NCI-H345 treated with DMSO at 0.1 percent for 48 hours (cell line): ENCODE data around the gene MYOC.
"Not testable (repeated sequence)": the region's sequence is repeated elsewhere in the genome, so short reads cannot be mapped to it uniquely, and the experiment has no call there.

ENCODE experiments used
- DNase-seq: peaks from one replicate; lab custom pipeline; 2025; ENCODE audit not compliant: unreplicated experiment; lab: John Stamatoyannopoulos, UW

MYOC gene

DNA sequence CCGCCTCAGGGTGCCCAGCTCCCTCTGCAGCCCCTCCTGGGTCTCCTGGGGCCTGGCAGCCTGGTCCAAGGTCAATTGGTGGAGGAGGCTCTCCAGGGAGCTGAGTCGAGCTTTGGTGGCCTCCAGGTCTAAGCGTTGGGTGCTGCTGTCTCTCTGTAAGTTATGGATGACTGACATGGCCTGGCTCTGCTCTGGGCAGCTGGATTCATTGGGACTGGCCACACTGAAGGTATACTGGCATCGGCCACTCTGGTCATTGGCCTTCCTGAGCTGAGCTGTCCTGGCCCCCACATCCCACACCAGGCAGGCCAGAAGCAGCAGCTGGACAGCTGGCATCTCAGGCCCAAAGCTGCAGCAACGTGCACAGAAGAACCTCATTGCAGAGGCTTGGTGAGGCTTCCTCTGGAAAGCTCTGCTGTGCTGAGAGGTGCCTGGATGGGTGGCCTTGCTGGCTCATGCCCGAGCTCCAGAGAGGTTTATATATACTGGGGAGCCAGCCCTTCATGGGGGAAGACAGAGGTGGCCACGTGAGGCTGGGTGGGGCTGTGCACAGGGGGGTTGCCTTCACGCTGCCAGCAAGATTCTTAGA lies at the start of gene MYOC:
TSS of gene MYOC (minus strand) at position 455 of the 589 bp plus-strand sequence. CDS start at position 378, 77 bp downstream.
- no peak for DNase-seq

DNA sequence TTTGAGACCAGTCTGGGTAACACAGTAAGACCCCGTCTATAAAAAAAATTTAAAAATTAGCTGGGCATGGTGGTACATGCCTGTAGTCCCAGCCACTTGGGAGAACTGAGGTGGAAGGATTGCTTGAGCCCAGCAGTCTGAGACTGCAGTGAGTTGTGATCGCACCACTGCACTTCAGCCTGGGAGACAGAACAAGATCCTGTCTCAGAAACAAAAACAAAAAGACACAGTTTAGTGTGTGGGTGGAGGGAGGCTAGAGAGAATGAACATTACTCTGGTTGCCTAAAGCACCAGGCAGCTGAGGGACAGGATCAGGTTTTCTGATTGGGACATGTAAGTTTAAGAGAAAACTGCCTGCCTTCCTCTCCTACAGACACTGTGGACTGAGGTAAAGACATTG lies 47.0 kb upstream of the MYOC start:
- DNase-seq = no peak

DNA sequence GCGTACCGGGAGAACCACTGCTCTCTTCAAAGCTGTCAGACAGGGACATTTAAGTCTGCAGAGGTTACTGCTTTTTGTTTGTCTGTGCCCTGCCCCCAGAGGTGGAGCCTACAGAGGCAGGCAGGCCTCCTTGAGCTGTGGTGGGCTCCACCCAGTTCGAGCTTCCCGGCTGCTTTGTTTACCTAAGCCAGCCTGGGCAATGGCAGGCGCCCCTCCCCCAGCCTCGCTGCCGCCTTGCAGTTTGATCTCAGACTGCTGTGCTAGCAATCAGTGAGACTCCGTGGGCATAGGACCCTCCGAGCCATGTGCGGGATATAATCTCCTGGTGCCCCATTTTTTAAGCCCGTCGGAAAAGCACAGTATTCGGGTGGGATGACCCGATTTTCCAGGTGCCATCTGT lies 43.3 kb upstream of the MYOC start:
- not testable (repeated sequence) for DNase-seq

DNA sequence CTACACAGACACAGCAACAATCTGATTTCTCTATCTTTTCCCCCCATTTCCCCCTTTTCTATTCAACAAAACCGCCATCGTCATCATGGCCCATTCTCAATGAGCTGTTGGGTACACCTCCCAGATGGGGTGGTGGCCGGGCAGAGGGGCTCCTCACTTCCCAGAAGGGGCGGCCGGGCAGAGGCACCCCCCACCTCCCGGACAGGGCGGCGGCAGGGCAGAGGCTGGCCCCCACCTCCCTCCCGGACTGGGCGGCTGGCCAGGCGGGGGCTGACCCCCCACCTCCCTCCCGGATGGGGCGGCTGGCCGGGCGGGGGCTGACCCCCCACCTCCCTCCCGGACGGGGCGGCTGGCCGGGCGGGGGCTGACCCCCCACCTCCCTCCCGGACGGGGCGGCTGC lies 41.1 kb upstream of the MYOC start:
- not testable (repeated sequence) for DNase-seq

DNA sequence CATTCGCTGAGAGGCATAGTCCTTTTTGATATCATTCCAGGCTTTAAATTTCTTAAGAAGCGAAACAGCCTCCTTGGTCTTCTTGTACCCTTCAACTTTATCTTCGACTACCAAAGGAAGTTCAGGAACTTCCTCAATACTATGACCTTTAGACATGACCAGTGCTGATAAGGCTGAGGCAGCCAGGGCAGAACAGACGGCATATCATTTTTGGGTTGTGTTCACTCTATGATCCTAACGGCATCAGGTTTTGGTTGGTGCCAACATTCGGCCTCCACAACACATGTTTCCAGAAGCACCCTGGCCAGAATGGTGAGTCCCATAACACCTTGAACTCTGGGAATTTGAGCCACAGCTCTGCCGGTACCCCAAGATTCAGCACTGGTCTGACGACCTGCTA lies 31.4 kb upstream of the MYOC start:
- no peak for DNase-seq

DNA sequence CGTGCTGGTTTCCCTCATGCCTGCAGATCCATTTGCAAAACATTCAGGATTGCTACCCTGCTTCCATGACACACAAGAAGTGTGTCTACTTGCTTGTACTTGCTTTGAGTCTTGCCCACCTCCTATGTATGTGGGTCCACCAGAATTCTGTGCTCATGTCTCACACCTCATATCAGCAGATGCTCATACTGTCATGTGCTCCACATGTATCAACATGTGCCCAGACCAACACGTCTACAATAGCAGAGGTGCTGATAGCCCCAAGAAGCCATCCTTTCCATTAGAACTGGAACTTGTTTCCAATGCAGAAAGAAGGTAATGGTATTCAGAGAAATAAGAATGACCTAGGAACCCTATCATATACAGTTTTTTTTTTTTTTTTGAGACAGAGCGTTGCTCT lies 27.9 kb upstream of the MYOC start:
- no peak for DNase-seq

DNA sequence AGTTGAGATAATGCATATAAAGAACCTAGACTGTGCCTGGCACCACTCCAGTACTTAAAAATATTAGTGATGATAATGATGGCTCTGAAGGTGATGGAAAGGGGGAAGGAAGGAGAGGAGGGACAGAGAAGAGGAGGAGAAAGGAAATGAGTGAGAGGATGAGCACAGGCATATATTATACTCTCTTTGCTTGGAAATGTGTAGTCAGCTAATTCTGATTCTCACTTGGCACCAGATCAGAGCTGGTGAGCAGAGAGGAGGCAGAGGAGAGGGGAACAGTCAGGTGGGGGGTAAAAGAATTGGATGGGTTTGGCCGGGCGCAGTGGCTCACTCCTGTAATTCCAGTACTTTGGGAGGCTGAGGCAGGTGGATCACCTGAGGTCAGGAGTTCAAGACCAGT lies 24.3 kb upstream of the MYOC start:
- DNase-seq = no peak

DNA sequence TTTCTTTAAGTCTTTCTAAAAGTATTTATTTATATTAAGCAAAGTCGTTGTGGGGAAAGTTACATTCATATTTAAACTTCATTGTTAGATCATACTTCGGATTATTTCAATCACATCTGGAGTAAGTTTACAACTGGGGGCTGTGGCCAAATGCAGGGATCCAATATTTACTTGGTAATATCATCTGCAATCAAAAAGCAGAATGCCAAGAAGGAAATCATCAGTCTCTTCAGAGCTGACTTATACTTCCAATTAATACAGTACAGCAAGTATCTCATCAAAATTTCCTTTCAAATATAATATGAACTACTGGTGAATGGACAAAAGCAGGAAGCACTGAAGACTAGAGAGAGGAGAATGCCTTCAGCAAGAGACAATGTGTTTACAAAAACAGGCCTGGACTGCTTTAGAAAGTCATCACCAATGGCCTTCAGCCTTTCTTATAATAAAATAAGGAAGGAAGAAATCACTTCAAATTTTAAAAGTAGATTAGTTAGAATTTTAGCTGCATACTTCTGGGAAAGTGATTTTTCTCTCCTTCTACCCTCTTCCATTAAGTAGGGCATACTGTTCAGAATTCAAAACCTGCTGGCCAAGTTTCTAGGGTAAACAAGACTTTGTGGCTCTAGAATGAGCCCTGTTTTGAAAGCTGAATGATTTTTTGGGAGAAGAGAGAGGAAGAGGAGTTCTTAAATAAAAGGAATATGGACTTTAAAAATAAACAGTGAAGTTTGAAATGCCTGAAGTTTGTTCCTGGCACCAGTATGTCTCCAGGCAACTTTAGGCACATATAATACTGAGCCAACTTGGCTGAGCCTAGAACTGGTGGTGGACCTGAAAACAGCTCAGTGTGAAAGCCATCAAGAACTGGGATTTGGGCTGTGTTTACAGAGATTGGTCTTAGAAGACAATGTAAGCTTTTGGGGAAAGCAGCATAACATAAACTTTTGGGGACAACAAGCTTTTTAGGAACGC lies 22.2 kb upstream of the MYOC start:
- no peak for DNase-seq

DNA sequence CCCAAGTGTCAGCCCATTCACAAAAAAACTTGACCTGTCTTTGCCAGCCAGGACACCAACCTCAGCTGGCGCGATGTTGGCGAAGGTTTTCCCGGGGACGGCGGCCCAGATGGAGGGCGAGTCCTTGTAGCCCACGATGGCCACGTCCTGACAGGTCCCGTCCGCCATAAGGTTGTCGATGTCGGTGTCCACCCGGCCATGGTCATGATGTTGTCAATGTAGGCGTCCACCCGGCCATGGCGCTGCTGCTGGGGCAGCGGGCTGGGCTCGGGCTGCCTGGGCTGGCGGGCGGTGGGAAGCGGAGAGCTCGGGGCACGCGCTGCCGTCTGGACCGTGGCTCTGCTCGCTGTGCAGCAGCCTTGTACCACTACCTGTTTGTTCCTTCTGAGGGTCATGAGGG lies 18.3 kb upstream of the MYOC start:
- DNase-seq = no peak

DNA sequence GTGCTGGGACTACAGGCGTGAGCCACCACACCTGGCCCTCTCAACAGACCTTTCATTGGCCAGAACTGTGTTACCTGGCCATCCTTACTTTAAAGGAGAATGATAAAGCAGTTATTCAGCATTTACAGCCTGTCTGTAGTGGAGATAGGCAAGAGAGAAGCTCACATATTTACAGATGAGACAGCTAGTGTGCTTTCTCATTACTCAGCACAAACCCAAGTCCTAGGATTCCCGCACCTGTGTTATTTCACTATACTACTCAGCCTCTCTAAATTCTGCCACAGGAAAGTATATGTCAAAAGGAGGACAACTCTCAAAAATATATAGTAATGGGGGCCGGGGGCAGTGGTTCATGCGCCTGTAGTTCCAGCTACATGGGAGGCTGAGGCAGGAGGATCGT lies 15.9 kb upstream of the MYOC start:
- DNase-seq = no peak

DNA sequence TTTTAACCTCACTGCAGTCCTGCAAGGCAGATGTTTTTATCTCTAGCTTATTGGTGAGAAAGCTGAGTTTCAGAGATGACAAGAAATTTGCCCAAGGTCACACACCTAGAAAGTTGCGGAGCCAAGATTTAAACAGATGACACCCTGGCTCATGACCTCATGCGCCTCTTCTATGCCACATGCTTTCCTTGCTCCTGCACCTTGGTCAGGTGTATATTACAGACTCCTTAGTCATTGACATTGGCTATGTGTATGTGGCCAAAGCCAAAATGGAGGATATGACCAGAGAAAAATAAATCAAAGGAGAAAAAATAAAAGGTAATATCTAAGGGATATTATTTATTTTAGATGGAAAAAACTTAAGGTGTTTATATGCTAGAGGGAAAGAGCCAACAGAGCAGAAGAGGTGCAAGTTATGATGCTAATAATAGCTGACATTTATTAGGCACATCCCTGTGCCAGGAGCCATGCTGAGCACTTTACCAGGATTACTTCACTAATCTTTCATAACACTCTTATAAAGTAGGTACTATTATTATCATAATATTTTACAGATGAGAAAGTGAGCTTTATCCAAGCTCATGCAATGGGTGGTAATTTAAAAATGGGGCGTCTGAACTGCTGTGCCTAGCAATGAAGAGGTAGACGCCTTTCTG lies 13.8 kb upstream of the MYOC start:
- no peak for DNase-seq

DNA sequence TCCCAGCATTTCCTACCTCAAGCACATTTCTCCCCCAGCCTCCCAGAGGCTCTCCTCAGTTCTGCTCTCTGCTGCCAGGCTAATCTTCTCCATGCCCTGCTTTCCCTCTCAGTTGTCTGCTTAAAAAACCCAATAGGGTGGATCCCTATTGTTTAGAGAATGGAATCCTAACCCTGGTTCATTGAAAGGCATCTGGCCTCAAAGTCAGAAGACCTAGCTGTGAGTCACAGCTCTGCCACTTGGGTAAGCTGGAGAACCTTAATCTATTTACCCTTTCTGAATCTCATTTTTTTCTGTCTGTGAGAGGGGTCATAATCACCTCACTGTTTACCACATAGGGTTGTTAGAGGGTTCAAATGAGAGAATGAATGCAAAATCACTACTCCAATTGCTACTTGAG lies 12.5 kb upstream of the MYOC start:
- DNase-seq = no peak

DNA sequence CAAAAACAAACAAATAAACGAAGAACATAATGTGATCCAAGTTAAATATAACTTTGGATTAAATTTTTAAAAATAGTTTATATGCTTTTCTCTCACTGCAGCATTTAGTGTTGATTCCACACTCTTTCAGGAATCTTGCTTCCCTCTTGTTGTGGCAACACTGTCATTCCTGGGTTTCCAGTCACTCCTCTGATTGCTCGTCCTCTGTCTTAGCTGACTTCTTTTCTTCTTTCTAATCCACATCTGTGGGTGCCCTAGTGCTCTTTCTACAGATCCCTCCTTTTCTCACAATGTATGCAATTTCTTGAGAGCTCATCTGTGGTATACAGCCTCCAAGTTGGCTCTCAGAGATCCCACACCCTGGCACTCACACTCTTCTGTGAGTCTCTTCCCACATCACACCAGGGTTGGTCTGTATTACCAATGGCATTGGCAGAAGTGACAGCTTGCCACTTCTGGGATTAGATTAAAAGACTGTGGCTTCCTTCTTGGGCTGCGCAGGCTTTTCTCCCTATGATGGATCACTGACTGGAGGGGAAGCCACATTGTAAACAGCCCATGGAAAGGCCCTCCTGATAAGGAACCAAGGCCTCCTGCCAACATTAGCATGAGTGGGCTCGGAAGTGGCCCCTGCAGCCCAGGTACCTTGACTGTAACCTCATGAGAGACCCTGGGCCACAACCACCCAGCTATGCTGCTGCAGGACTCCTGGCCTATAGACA lies 11.5 kb upstream of the MYOC start:
- no peak for DNase-seq

DNA sequence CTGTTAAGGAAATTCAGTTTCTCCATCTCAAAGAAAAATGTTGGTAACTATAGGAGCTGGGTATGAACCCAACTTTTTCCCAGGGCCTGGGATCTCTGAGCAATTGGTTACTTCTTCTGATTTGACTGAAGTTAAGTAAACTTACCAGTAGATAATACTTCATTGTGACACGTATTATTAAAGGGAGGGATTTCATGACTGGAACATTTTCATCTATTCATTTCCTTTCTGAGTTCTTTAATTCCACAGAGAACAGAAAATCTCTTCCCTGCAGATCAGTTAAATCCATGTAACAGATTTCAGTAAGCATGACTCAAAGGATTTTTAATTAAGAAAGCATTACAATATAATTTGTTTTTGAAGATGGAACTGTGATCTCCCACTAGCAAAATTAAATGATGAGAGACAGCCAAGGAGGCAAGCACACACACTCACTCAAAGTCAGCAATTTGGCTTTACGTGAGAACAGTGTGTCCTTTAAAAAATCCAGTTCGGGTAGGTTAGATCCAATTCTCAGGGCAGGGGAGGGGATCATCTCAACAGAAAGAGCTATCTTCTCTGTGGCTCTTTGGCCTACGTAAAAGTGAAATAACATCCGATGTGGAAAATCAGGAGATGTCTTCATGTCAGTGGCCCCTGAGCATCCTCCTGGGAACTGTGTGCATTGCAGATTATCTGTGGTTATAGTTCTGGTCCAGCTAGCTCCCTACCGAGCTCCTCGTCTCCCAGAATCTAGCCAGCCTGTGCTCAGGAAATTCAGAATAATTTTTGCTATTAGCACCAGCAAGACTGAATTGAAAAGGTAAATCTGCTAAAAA lies 10.8 kb upstream of the MYOC start:
- DNase-seq = no peak

DNA sequence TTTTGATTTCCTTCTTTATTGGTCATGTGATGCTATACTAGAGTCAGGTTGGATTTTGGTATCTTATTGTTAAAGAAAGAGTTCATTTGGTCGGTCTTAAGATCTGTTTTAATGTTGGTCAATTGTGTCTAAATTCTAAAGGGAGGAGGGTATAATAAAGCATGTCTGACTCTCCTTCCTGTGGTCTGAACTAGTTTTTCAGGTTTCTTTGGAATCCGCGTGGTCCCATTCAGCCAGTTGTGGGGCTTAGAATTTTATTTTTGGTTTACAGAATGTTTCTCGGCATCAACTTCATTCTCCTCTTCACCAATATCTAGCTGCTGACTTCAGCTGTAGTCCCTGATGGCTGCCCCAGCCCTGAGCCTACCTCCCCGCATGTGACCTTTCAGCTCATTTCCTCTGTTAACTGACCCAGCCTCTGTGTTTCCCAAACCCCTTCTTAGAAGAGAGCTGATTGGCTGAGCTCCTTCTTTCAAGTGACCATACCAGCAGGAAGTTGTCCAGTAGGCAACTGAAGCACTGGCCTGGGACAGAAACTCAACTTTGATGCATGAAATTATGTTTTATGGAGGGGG lies 8.7 kb upstream of the MYOC start:
- no peak for DNase-seq

DNA sequence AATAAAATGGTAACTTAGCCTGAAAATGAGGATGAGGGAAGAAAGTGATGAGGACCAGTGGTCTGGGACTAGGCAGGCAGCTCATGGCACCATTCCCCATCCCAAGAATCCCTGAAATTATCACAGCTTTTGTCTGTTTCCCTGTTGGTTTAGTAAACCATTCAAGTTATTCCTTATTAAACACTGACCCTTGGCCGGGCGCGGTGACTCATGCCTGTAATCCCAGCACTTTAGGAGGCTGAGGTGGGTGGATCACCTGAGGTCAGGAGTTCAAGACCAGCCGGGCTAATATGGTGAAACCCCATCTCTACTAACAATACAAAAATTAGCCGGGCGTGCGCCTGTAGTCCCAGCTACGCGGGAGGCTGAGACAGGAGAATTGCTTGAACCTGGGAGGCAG lies 3.7 kb upstream of the MYOC start:
- DNase-seq = not testable (repeated sequence)

DNA sequence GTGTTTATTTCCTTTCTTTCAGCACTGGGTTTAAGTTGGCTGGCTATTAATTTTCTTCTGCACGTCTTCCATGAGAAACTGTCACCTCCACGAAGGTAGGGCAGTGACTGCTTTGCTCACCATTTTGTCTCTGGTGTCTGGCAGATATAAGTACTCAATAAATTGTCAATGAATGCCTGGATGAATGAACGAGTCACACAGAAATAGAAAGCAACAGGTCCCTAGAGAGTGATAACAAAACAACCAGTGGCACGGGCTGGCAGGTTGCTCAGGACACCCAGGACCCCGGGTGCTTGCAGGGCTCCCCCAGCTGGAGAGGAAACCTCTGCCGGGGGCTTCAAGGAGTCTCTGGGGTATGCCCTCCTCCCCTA lies 3.2 kb upstream of the MYOC start:
- DNase-seq = no peak

DNA sequence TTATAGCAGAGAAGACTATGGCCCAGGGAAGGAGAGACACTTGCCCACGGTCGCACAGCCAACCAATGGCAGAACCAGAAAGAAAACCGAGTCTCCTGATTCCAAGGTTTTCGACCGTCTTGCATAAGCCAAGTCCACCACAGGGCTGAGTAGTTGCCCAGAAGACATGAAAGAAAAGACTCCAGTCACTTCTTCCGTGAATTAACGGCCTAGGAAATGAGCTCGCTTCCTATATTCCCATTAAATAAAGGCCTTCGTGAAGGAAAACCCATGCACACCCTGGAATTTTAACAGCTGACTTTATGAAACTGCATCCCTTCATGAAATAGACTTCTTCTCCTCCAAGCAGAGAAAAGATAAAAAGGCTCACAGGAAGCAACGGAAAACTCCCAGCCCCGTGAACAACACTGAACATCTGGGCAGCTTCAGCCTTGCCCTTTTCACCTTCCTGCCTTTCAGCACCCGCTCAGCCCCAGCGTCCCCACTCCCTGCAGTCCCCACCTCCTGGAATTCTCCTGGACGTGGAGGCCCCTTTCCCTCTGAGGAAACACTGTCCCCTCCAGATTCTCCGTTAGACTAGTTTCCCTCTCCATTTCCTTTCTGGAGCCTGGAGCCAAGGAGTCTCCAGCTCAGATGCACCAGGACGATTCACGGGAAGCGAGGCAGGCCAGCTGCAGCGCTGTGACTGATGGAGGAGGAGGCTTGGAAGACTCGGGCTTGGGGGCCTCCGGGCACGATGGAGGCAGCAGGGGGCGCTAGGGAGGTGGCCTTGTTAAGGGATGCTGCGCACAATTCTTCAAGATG lies 2.7 kb upstream of the MYOC start:
- no peak for DNase-seq

DNA sequence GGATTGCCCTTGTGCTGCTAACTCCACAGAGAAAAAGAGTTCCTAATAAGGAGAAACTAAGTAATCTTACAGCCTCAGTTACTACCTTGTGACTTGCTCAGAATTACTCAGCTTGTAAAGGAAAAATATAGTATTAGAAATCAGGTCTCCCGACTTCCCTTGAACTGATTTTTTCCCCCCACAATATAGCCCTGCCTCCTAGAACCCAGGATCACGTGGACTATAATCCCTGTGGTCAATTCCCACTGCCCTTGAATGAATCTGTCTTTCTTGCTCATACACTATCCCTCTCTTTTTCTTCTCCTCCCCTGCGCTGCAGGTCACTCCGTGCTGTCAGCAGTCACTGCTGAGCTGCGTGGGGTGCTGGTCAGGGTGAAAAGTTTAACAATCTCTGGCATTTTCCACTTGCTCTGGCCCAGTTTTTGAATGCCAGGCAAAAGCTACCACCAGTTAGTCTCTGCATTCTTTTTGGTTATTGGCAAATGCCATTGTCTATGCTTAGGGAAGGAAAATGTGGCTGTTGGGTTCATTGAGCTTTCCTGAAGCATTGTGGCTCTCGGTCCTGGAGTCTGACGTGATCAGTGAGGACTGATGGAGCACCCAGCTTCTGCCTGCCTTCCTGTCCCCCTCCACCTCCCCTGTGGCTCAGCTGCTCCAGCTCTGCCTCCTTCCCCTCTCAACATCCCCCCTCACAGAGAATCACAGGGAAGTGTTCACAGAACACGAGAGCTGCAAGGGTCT lies 1.9 kb upstream of the MYOC start:
- no peak for DNase-seq
